GM12891 (cell line): ENCODE measurements around the gene ZNF317. TPM values are rescaled to one million over a fixed set of nuclear protein-coding genes. Genes with fewer than 3 reads are reported as not detected.

ENCODE experiments used
- DNase-seq: peaks from one replicate; pipeline ENCODE4 v3.0.0; 2011; ENCODE audit warnings: low spot score; ENCODE audit not compliant: insufficient read length
- FAIRE-seq: peaks from 2 replicates; lab custom pipeline; 2011; peaks lifted over from hg19 to GRCh38; lab: Jason Lieb, UNC
- PAX5 ChIP-seq: IDR thresholded peaks from 2 replicates; pipeline ENCODE4 v1.6.1; 2011; ENCODE audit warnings: low read length, moderate library complexity, mild to moderate bottlenecking; ENCODE audit not compliant: insufficient read depth, severe bottlenecking
- POLR2A ChIP-seq: IDR thresholded peaks from 2 replicates; pipeline ENCODE4 v1.6.1; 2011; ENCODE audit warnings: low read depth, low read length, control low read depth
- POLR2AphosphoS5 ChIP-seq: IDR thresholded peaks from 2 replicates; pipeline ENCODE4 v1.6.1; 2011; ENCODE audit warnings: low read depth, low read length, control low read depth
- POU2F2 ChIP-seq: IDR thresholded peaks from 2 replicates; pipeline ENCODE4 v1.6.1; 2011; ENCODE audit warnings: low read depth, mild to moderate bottlenecking, control low read depth, low read length, moderate library complexity
- SPI1 ChIP-seq: IDR thresholded peaks from 2 replicates; pipeline ENCODE4 v1.6.1; 2011; ENCODE audit warnings: low read depth, low read length, control low read depth
- TAF1 ChIP-seq: IDR thresholded peaks from 2 replicates; pipeline ENCODE4 v1.6.1; 2011; ENCODE audit warnings: low read depth, low read length, control low read depth
- polyA plus RNA-seq: library from polyadenylated mRNA; unstranded; fragments of >200 nt; gene quantifications from one replicate; pipeline ENCODE4 v1.2.1, GENCODE V29; 2012; ENCODE audit warnings: low read depth, missing spikeins, inconsistent platforms; ENCODE audit not compliant: missing spikeins

ZNF317 gene
- polyA plus RNA-seq = 30.6 TPM

- FAIRE-seq (peak; percentile 92), DNase-seq (peak; percentile 64)
- TF ChIP-seq TAF1 (peak; percentile 87; the same call in 1 of the 2 replicates), PAX5 (no peak), POLR2A (peak; percentile 95), POLR2AphosphoS5 (peak; percentile 89), SPI1 (peak; percentile 48), POU2F2 (0 out of 2 replicates have a peak, but pooled peaks have one; percentile 50)
Measured at GRCh38 chr19:9140159-9140874, at the start of gene ZNF317. Gene ZNF317, plus strand, starts transcription at chr19:9140397. Its CDS starts 15,620 bp downstream, at chr19:9156017.

DNA sequence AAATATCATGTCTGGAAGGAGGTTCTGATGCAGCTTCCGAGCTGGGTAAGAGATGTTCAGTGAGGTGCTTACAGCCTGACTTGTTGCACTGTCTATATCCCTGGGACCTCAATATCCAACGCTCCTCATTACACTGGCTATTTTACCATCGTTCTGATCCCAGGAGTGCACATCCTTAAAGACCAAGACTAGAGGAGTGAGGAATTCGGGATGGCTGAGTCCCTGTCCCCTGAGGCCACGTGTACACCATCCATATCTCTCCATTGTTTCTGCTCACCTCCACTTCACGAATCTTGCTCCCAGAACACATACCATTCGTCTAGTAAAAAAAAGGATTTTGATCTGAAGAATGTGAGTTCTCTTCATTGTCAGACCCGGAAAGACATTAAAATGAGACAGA, 32.8 kb upstream of the ZNF317 start, which contains the start of gene OR7G2:
TSS of gene OR7G2 (minus strand) at position 101 of the 400 bp plus-strand sequence. CDS start 4,232 bp downstream, outside the sequence.
- FAIRE-seq = no peak

GRCh38 chr19:9109959-9110358, 30.2 kb upstream of the ZNF317 start:
- TF ChIP-seq POU2F2 (no peak), TAF1 (no peak), POLR2AphosphoS5 (no peak), POLR2A (no peak), SPI1 (no peak)
- no peak for FAIRE-seq
- no peak for DNase-seq

More for the DNA sequence above, 32.8 kb upstream of the ZNF317 start, which contains the start of gene OR7G2:
- TF ChIP-seq POU2F2 = no peak
- no peak for TF ChIP-seq SPI1
- no peak for TF ChIP-seq TAF1
- no peak for TF ChIP-seq POLR2A
- no peak for TF ChIP-seq POLR2AphosphoS5
- no peak for TF ChIP-seq PAX5
- DNase-seq = no peak

DNA sequence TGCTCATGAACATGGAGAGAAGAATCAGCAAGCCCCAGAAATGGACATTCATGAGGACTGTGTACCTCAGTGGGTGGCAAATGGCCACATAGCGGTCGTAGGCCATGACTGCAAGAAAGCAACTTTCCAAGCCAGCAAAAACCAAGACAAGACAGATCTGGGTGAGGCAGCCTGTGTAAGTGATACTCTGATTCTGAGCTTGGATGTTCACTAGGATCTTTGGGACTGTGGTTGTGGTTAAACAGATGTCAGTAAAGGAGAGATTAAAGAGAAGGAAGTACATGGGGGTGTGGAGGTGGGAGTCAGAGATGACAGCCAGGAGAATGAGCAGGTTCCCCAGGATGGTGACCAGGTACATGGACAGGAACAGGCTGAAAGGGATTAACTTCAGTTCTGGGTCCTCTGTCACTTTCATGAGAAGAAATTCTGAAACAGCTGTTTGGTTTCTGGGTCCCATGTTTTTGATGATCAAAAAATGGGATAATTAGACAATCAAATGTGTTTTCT, 24.8 kb upstream of the ZNF317 start, which contains the start of gene OR7G1:
TSS of gene OR7G1 (minus strand) at position 457 of the 507 bp plus-strand sequence. CDS start at position 457, 0 bp downstream.
- TF ChIP-seq POLR2A = no peak
- no peak for TF ChIP-seq POU2F2
- TF ChIP-seq POLR2AphosphoS5 = no peak
- TF ChIP-seq PAX5 = no peak
- no peak for DNase-seq
- FAIRE-seq = no peak

GRCh38 chr19:9116547-9116946, 23.6 kb upstream of the ZNF317 start:
- DNase-seq (no peak), FAIRE-seq (no peak)
- TF ChIP-seq POLR2AphosphoS5 = no peak
- TF ChIP-seq POU2F2 = no peak

GRCh38 chr19:9126900-9127405, 13.2 kb upstream of the ZNF317 start, which contains the start of gene OR7G3:
Gene OR7G3, minus strand, starts transcription at chr19:9126950. Its CDS starts 0 bp downstream, at chr19:9126950.
- FAIRE-seq = no peak

GRCh38 chr19:9128171-9128570, 12.0 kb upstream of the ZNF317 start:
- DNase-seq = no peak
- TF ChIP-seq SPI1 (no peak), TAF1 (no peak), PAX5 (no peak), POU2F2 (no peak), POLR2AphosphoS5 (no peak), POLR2A (no peak)
- FAIRE-seq = no peak

More at GRCh38 chr19:9126900-9127405, 13.2 kb upstream of the ZNF317 start, which contains the start of gene OR7G3:
- TF ChIP-seq SPI1 (no peak), POLR2AphosphoS5 (no peak), TAF1 (no peak), PAX5 (no peak), POLR2A (no peak), POU2F2 (no peak)
- DNase-seq = no peak

DNA sequence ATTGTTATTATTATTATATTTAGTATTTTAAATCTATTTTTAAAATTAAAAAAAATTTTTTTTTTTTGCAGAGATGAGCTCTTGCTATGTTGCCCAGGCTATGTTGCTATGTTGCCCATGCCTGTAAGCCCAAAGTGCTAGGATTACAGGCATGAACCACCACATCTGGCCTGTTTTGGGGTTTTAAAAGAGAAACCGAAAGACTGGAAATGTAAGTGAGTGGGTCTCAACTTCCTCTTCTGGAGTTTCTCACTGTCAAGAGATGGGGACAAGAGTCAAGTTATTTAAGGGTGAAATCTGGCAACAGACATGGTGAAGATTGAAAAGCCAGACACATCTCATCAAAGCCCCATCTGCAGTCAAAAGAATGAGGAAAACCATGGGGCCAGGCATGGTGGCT, 9.2 kb upstream of the ZNF317 start:
- no peak for DNase-seq
- FAIRE-seq = no peak
- TF ChIP-seq POLR2AphosphoS5 (no peak), SPI1 (peak; percentile 58; the same call in 1 of the 2 replicates)

- no peak for TF ChIP-seq POLR2AphosphoS5
- no peak for TF ChIP-seq SPI1
- no peak for TF ChIP-seq POU2F2
- no peak for TF ChIP-seq TAF1
- FAIRE-seq (no peak), DNase-seq (no peak)
Measured at GRCh38 chr19:9132422-9132821, 7.8 kb upstream of the ZNF317 start.

GRCh38 chr19:9139609-9140158, 513 bp upstream of the ZNF317 start:
- DNase-seq (no peak), FAIRE-seq (no peak)
- TF ChIP-seq POU2F2 (no peak), POLR2AphosphoS5 (peak; percentile 55), POLR2A (peak; percentile 52; the same call in 1 of the 2 replicates)
